Endometrium (tissue), 2 donors: ENCODE data around the gene PITPNB.

ENCODE experiments used
- FAIRE-seq: peaks from 2 replicates; lab custom pipeline; 2012; peaks lifted over from hg19 to GRCh38; lab: Jason Lieb, UNC
- donor health status: control.
- donor health status: control.

The PITPNB gene

GRCh38 chr22:27858626-27859025 lies 60.4 kb downstream of the PITPNB start:
- FAIRE-seq: peak; percentile 4

GRCh38 chr22:27857443-27857842 lies 61.6 kb downstream of the PITPNB start:
- no peak for FAIRE-seq

- no peak for FAIRE-seq
Measured at GRCh38 chr22:27856386-27856785, 62.7 kb downstream of the PITPNB start.

- FAIRE-seq: no peak
Measured at GRCh38 chr22:27853424-27853823, 65.6 kb downstream of the PITPNB start.

GRCh38 chr22:27851974-27852746 lies 66.9 kb downstream of the PITPNB start:
- FAIRE-seq: no peak

- no peak for FAIRE-seq
Measured at GRCh38 chr22:27850000-27850521, 69.0 kb downstream of the PITPNB start.

- no peak for FAIRE-seq
Measured at GRCh38 chr22:27848005-27848404, 71.1 kb downstream of the PITPNB start.

GRCh38 chr22:27846910-27847309 lies 72.1 kb downstream of the PITPNB start:
- FAIRE-seq: no peak

- no peak for FAIRE-seq
Measured at GRCh38 chr22:27846248-27846757, 72.8 kb downstream of the PITPNB start.

GRCh38 chr22:27845644-27846043 lies 73.4 kb downstream of the PITPNB start:
- no peak for FAIRE-seq

- FAIRE-seq: no peak
Measured at GRCh38 chr22:27844656-27845591, 74.1 kb downstream of the PITPNB start.

- no peak for FAIRE-seq
Measured at GRCh38 chr22:27844256-27844655, 74.8 kb downstream of the PITPNB start.

- no peak for FAIRE-seq
Measured at GRCh38 chr22:27843441-27843840, 75.6 kb downstream of the PITPNB start.

GRCh38 chr22:27842669-27843431 lies 76.2 kb downstream of the PITPNB start:
- FAIRE-seq: no peak

GRCh38 chr22:27842201-27842600 lies 76.9 kb downstream of the PITPNB start:
- FAIRE-seq: no peak

GRCh38 chr22:27840436-27840835 lies 78.6 kb downstream of the PITPNB start:
- no peak for FAIRE-seq

- no peak for FAIRE-seq
Measured at GRCh38 chr22:27839057-27839660, 79.9 kb downstream of the PITPNB start.

- FAIRE-seq: no peak
Measured at GRCh38 chr22:27836181-27836580, 82.9 kb downstream of the PITPNB start.

GRCh38 chr22:27835446-27835845 lies 83.6 kb downstream of the PITPNB start:
- no peak for FAIRE-seq

GRCh38 chr22:27834364-27835185 lies 84.5 kb downstream of the PITPNB start:
- FAIRE-seq: no peak

- FAIRE-seq: no peak
Measured at GRCh38 chr22:27833803-27834202, 85.3 kb downstream of the PITPNB start.
